ENCODE results near the gene SLC2A13.
"Not testable (repeated sequence)": the region's sequence is repeated elsewhere in the genome, so short reads cannot be mapped to it uniquely, and the experiment has no call there.

Gene SLC2A13

DNA sequence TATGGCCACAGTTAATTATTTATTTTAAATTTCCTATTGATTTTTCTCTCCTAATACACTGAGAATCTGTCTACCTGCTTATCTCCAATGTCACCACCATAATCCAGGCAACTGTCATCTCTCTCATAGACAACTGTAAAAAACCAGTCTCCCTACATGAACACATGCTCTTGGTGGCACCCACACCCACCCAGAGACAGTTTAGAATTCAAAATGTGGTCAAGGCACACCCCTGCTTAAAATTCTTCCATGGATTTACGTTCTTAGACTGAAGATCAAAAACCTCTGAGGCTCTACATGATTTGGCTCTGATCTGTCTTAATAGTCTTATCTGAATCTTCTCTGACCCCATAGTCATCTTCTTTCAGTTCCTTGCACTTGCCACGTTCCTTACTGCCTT, 245.2 kb downstream of the SLC2A13 start:
- no peak for DNase-seq

GRCh38 chr12:39853003-39853402, 252.9 kb downstream of the SLC2A13 start:
- DNase-seq, result no peak

GRCh38 chr12:39852346-39852745, 253.5 kb downstream of the SLC2A13 start:
- DNase-seq, result no peak

- DNase-seq, result not testable (repeated sequence)
Measured at GRCh38 chr12:39848218-39848617, 257.7 kb downstream of the SLC2A13 start.

DNA sequence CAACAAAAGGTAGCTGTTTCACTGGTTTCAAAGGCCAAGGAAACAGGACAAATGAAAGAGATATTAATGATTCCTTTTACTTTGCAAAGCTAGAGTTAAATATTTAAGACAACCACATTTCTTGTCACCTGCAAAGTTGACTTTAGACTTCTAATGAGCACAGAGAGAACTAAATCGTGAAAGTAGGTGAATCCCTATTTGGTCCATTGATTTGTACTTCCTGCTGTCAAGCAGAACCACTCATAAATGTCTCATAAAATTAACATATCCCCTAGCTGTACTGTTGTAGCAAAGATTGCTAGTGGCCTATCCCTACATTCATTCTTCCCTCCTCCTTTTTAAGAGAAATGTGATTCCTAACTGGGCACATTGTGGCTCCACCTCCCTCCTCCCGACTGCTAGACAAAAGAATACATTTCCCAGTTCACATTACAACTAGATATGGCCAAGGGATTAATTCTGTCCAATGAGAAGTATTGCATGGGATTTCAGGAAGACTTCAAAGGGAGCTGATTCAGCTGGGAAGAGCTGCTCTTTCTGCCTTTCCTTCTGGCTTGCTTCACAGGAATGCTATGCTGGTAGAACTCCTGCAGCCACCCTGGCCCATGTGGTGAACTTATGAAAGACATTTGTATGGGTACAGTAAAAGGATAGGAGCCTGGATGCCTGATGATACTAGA, 258.8 kb downstream of the SLC2A13 start:
- no peak for DNase-seq

DNA sequence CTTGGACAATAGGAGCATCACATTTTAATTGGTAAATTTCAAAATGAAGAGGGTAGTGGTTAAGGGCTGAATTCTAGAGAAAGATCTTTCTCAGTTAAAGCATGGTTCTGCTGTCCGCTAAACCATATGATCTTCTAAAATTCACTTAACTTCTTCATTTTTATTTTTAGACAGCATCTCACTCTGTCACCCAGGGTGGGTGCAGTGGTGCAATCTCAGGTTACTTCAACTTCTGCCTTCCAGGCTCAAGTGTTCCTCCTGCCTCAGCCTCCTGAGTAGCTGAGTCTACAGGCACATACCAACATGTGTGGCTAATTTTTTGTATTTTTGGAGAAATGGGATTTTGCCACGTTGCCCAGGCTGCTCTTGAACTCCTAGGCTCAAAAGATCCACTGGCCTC, 259.6 kb downstream of the SLC2A13 start:
- no peak for DNase-seq

- no peak for DNase-seq
Measured at GRCh38 chr12:39840422-39840821, 265.5 kb downstream of the SLC2A13 start.

GRCh38 chr12:39839072-39839471, 266.8 kb downstream of the SLC2A13 start:
- no peak for DNase-seq

DNA sequence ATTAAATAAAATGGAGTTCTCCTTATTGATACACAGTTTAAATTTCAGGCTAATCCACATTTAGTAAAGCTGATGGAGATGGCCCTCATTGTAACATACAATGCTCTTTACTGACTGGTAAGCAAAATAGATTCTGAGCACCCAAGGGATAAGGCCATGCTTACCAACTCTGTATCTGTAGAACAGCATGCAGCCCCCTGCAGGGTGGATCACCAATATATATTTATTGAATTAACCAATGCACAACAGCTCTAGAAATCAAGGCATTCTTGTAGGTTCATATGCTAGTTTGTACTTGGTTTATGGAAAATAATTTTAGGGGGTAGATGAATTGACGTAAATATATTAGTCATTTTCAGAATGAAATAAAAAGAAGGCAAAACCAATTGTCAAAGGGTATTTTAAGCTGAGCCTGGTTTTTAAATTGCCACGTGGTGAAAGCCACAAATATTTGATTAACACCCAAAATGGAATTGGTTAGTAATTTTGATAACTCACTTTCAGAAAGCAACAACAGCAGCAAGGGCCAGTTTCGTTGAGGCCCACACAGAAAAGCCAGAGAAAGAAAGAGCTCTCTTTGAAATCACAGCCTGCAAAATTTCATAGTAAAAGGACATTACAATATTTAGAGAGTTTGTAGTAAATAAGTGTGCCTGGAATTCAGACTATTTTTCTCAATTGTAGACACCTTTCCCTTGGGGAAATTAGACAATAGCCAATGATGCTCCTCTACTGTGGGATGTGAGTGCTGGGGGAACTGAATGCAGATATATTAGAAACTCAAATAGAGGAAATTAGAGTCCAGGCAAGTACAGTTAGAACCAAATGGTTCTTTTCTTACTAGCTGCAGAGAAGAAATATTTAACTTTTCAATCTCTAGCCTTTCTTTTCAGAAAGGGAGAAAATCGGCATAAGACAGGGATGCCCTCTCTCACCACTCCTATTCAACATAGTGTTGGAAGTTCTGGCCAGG, 270.1 kb downstream of the SLC2A13 start:
- DNase-seq, result no peak

- no peak for DNase-seq
Measured at GRCh38 chr12:39831587-39832315, 274.1 kb downstream of the SLC2A13 start.

DNA sequence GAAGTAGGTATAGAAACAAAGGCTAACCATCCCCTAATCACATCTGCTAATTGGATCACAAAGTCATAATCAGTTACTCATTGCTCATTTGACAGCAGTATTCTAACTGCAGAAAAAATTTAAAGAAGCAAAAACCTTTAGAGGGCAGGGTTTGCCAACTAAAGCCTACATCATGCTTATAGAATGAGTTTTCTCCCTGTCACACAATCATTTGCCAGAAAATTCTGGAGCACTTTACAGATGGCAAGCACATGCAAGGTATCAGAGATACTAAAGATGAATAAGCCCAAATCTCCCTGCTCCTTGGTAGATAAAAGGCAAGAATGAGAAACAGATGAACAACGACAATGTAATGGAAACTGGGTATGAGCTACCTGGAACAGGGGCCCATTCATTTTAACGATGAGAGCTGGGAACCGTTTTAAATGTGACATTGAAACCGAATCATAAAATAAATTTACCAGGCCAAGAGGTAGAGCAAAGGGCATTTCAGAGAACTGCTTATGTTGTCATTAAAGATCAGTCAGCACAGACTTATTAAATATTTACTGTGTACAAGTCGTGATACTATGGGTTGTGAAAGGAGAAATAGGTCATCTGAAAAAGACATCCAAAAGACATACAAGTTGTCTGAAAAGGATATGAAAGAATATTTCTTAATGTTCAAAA, 274.9 kb downstream of the SLC2A13 start:
- no peak for DNase-seq

DNA sequence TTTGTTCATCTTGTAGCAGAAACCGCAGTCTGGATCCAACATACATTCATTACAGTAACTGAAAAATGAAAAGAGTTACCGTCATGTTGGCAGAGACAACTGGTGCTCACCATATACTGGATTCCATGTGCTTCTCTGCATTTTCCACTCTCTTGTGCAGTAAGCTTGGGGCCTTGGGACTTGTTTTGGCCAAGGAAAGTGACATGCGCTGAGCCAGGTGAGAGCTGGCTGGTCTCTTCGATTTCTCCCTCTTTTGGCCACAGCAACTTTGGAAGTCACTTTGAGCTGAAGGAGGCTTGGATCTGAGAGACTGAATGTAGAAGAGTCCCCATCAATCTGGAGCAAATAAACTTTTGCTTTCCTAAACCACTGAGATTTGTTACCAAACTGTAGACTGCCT, 275.7 kb downstream of the SLC2A13 start:
- DNase-seq, result no peak

DNA sequence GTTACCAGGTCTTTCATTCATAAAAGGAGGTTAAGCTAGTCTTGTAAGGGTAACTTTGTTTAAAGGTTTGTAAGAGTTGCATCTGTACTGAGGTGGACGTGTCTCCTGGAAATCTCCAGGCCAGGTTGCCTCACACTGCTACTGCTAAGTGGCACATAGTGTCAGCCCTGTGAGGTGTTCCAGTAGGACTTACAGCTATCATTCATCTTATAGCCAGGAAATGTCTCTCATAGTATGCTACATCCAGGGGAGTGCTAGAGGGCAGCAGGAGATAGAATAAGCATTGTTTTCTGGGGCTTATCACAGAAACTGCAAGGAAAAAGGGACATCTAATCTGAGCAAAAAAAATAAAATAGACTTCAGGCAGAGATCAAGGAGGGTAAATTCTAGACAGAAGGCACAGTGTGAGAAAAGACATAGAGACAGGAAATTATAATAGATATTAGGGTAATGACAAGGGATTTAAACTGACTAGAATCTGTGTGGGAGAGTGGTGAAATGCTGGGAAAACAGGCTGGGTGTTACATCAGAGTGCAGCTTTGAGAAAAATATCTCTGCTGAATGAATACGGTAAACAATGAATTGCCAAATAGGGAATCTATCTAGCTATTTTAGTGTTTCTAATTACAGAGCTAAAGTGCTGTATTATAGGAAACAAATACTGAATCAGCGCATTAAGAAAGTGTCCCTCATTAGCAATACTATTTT, 281.2 kb downstream of the SLC2A13 start:
- DNase-seq, result no peak

- DNase-seq, result no peak
Measured at GRCh38 chr12:39816671-39817185, 289.2 kb downstream of the SLC2A13 start.

DNA sequence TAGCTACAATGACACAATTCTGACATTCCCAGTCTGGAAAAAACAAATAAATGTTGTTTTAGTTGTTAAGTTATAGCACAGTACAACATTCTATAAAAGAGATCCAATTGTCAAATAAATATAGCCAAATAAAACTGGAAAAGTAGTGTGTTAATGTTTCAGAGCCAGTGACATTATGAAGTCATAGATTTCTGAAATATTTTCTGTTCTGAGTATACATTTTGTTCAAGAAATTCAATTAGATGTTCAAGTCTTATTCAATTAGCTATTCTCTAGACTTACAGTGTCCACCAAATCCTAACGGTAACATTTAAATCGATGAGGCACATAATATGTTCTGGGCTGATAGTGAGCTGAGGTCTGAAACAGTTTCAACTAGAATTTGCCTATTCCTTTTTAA, 290.1 kb downstream of the SLC2A13 start:
- DNase-seq, result no peak

DNA sequence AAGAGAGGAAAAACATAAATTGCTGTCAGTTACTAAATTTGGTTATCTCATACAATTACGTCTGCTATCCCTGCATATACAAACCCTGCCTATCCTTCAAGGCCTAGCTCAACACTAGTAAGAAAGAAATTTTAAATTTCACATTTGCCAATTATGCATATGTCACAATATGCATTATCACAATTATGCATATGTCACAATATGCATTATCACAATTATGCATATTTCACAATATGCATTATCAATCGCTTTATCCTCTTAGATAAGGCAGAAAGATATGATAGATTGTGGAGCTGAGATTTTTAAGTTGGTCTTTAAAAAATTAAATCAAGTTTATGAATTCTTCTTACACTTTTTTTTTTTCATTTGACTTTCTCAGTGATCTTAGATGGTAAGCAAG, 291.3 kb downstream of the SLC2A13 start:
- DNase-seq, result no peak

- no peak for DNase-seq
Measured at GRCh38 chr12:39813776-39814175, 292.1 kb downstream of the SLC2A13 start.

DNA sequence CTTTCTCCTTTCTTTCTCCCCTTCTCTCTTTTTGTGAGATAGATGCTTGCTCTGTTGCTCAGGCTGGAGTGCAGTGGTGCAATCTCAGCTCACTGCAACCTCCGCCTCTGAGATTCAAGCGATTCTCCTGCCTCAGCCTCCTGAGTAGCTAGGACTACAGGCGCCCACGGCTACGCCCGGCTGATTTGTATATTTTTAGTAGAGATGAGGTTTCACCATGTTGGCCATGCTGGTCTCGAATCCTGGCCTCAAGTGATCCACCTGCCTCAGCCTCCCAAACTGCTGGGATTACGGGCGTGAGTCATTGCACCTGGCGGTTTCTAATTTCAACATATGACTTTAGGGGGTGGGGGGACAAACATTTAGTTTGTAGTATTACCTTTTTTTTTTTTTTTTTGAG, 293.4 kb downstream of the SLC2A13 start:
- DNase-seq, result not testable (repeated sequence)

DNA sequence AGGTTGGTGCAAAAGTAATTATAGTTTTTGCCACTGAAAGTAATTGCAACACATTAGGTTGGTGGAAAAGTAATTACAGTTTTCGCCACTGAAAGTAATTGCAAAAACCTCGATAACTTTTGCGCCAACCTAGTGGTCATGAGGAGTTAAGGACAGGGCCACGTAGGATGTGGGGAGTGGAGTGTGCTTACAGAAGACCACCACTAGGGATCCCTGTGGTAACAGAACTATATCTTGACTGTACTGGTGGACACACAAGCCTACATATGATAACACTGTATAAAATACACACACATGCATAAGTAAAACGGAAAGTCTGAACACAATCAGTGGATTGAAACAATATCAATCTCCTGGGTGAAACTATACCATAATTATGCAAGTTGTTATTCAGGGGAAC, 298.8 kb downstream of the SLC2A13 start:
- no peak for DNase-seq

DNA sequence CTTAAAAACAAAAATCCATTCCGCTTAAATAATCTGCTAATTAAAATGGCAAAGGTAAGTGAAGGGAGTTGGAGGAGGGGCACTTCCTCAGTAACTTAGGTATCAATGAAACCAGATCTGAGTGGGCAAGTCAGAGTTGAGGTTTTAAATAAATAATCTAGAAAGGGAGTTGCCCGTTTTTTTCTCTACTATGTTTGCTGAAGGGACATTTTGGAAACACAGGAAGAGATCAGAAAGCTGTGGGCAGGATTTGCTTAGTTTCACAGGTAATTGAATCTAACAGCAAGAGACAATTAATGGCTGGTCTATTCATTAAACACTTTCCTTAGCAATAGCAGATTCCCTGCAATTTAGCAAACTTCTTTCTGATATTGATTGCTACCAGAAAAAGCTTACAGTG, 300.2 kb downstream of the SLC2A13 start:
- no peak for DNase-seq

GRCh38 chr12:39804898-39805297, 301.0 kb downstream of the SLC2A13 start:
- DNase-seq, result no peak

DNA sequence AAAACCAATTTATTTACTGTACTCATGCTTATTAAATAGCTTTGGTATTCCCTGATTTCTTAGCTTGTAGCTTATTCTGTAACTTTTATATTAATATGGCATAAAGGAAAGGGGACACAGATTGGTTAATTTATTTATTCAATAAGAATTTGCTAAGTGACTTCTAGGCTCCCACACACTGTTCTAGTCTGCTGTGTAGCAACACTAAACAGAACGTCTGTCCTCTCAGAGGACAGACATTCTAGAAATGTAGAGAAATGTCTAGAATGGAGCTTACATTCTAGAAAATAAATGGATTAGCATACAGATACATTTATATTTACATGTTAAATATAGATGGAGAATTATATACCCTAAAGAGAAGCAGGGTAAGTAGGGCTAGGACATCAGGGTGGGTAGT, 301.4 kb downstream of the SLC2A13 start:
- DNase-seq, result no peak

Data from SW 1271 (cell line).